Bone marrow (tissue), 2 donors: ENCODE results near the gene ITPKB.
"Not testable (repeated sequence)": the region's sequence is repeated elsewhere in the genome, so short reads cannot be mapped to it uniquely, and the experiment has no call there.

ENCODE experiments used
- DNase-seq, 2 donors: peaks; one replicate each; lab custom pipeline; 2025; lab: John Stamatoyannopoulos, UW

ITPKB gene

GRCh38 chr1:226602186-226603021 lies 136.7 kb downstream of the ITPKB start:
- no peak for DNase-seq

- DNase-seq, result no peak
Observed at GRCh38 chr1:226601456-226601855, 137.6 kb downstream of the ITPKB start.

- DNase-seq, result no peak
Observed at GRCh38 chr1:226600254-226600653, 138.8 kb downstream of the ITPKB start.

GRCh38 chr1:226599636-226600238 lies 139.3 kb downstream of the ITPKB start:
- no peak for DNase-seq

DNA sequence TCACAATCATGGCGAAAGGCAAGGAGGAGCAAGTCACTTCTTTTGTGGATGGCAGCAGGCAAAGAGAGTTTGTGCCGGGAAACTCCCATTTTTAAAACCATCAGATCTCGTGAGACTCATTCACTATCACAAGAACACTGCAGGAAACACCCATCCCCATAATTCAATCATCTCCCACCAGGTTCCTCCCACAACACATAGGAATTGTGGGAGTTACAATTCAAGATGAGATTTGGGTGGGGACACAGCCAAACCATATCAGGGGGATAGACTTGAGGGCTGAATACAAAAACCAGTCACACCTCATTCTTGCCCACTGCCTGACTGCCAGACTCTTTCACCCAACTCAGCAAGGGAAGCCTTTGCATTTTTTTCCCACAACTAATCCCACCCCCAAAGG lies 140.1 kb downstream of the ITPKB start:
- not testable (repeated sequence) for DNase-seq

DNA sequence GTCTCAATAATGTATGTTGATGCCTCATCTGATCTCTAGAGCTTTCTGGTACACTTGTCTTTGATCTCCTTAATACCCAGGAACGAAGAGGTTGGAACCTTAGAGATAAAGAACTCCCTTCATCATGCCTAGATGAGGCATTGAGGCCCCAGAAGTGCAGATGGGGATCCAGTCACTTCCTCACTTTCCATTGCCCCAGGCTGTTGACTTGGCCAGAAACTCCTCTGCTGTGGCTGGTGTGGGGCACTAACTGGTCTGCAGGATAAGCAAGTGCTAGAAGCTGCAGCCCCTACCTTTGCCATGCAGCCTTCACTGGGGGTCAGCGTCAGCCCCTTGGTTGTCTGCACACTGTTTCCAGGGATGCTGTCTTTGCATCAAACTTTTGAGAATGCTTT lies 140.6 kb downstream of the ITPKB start:
- no peak for DNase-seq

- no peak for DNase-seq
Observed at GRCh38 chr1:226597616-226598454, 141.2 kb downstream of the ITPKB start.

GRCh38 chr1:226596531-226597165 lies 142.4 kb downstream of the ITPKB start:
- DNase-seq, result no peak

- DNase-seq, result no peak
Observed at GRCh38 chr1:226593541-226593940, 145.5 kb downstream of the ITPKB start.

- no peak for DNase-seq
Observed at GRCh38 chr1:226590614-226591013, 148.5 kb downstream of the ITPKB start.

- DNase-seq, result no peak
Observed at GRCh38 chr1:226589008-226589733, 149.9 kb downstream of the ITPKB start.

- DNase-seq, result no peak
Observed at GRCh38 chr1:226588484-226588883, 150.6 kb downstream of the ITPKB start.

GRCh38 chr1:226586650-226587422 lies 152.2 kb downstream of the ITPKB start:
- no peak for DNase-seq

GRCh38 chr1:226586116-226586515 lies 153.0 kb downstream of the ITPKB start:
- no peak for DNase-seq

- no peak for DNase-seq
Observed at GRCh38 chr1:226584164-226584563, 154.9 kb downstream of the ITPKB start.

GRCh38 chr1:226582966-226583365 lies 156.1 kb downstream of the ITPKB start:
- DNase-seq, result no peak
